Lower lobe of right lung (tissue), 2 donors: ENCODE data around the gene MINDY3. TPM values are rescaled to one million over a fixed set of nuclear protein-coding genes. Genes with fewer than 3 reads are reported as not detected.
A peak's percentile ranks its signal among the peaks of the same experiment; 100 is the strongest.

Experiments used
- ATAC-seq, 2 donors: fragments of 200-7000 bp; cut with Tn5 transposase; one replicate each; pipeline ENCODE4 v1.9.1; 2020 to 2022; ENCODE audit warnings: mild to moderate bottlenecking in 2 of 2, moderate library complexity in 2 of 2
- DNase-seq: peaks from one replicate; pipeline ENCODE4 v3.0.0-alpha.2; 2020
- H3K27ac ChIP-seq: fragments of 200-600 bp; one replicate; pipeline ENCODE4 v1.8.0; 2022
- H3K27me3 ChIP-seq: fragments of 200-600 bp; one replicate; pipeline ENCODE4 v1.8.0; 2022; ENCODE audit warnings: low read depth
- H3K36me3 ChIP-seq: fragments of 200-600 bp; one replicate; pipeline ENCODE4 v1.8.0; 2022; ENCODE audit warnings: mild to moderate bottlenecking
- H3K4me1 ChIP-seq: fragments of 200-600 bp; one replicate; pipeline ENCODE4 v1.8.0; 2022
- H3K4me3 ChIP-seq: fragments of 200-600 bp; one replicate; pipeline ENCODE4 v1.8.0; 2022; ENCODE audit warnings: mild to moderate bottlenecking
- H3K9me3 ChIP-seq: fragments of 200-600 bp; one replicate; pipeline ENCODE4 v1.8.0; 2022
- CTCF ChIP-seq: fragments of 200-600 bp; IDR thresholded peaks from one replicate; pipeline ENCODE4 v1.8.0; 2022; ENCODE audit warnings: antibody characterized with exemption, mild to moderate bottlenecking
- intact Hi-C: fragments of 100-400 bp; cut with DNase I; formaldehyde crosslinking; loops from one replicate; pipeline ENCODE4 v1.11.0; 2022
- total RNA-seq: library from RNA; stranded (reverse); fragmentation: NEBNext Ultra II Directional; extraction: Animal tissue kit (Norgen Biotek cat#: 25700); gene quantifications from one replicate; pipeline ENCODE4 v1.2.1, GENCODE V29; 2021
- donor health status: DM: no; HTN: yes; CAD: no; lungs with severe emphysema.

Gene MINDY3
- total RNA-seq, 1 donor from 2014 or later: 30.2 TPM

DNA sequence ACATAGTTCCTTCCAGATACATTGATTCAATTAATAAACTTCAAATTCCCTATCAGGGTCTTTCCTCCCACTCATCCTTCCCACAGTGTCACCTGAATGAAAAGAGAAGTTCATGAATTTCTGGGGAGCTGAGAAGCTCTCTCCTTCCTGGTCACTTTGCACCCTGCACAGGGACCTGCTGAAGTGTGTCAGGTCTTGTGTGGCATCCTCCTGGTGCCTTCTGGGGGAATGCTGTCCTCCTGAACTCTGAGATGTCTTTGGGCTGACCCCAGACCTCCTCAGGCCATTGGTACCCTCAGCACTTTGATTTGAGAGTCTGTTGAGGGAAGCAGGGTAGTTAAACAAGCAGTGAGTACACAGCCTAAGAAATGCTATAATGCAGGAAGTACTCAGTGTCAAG lies 101.0 kb downstream of the MINDY3 start:
- H3K9me3 ChIP-seq: no peaks in the 10 kb centered on the region
- H3K27me3 ChIP-seq: no peaks in the 10 kb centered on the region
- no peak for TF ChIP-seq CTCF
- ATAC-seq (no peak), DNase-seq (no peak)
- no peaks in the 10 kb centered on the region for H3K4me1 ChIP-seq
- no peak overlapping the region for H3K4me3 ChIP-seq
- H3K36me3 ChIP-seq: no peaks in the 10 kb centered on the region
- intact Hi-C loops: no loop called here
- no peak overlapping the region for H3K27ac ChIP-seq

GRCh38 chr10:15758618-15759017 lies 101.7 kb downstream of the MINDY3 start:
- no peaks in the 10 kb centered on the region for H3K36me3 ChIP-seq
- H3K27me3 ChIP-seq: no peaks in the 10 kb centered on the region
- H3K9me3 ChIP-seq: no peaks in the 10 kb centered on the region
- DNase-seq: no peak
- no peak overlapping the region for H3K27ac ChIP-seq
- no peak for TF ChIP-seq CTCF
- intact Hi-C loops: no loop called here
- H3K4me3 ChIP-seq: no peak overlapping the region
- no peaks in the 10 kb centered on the region for H3K4me1 ChIP-seq
- ATAC-seq: no peak

GRCh38 chr10:15754937-15755336 lies 105.4 kb downstream of the MINDY3 start:
- ATAC-seq: no peak

GRCh38 chr10:15751046-15751445 lies 109.3 kb downstream of the MINDY3 start:
- no peaks in the 10 kb centered on the region for H3K9me3 ChIP-seq
- intact Hi-C loops: no loop called here

More at GRCh38 chr10:15754937-15755336, 105.4 kb downstream of the MINDY3 start:
- no peaks in the 10 kb centered on the region for H3K4me1 ChIP-seq
- no peaks in the 10 kb centered on the region for H3K27me3 ChIP-seq
- intact Hi-C loops: no loop called here
- H3K36me3 ChIP-seq: no peaks in the 10 kb centered on the region
- TF ChIP-seq CTCF: no peak
- no peak overlapping the region for H3K27ac ChIP-seq
- no peak for DNase-seq
- H3K9me3 ChIP-seq: no peaks in the 10 kb centered on the region
- H3K4me3 ChIP-seq: no peak overlapping the region

DNA sequence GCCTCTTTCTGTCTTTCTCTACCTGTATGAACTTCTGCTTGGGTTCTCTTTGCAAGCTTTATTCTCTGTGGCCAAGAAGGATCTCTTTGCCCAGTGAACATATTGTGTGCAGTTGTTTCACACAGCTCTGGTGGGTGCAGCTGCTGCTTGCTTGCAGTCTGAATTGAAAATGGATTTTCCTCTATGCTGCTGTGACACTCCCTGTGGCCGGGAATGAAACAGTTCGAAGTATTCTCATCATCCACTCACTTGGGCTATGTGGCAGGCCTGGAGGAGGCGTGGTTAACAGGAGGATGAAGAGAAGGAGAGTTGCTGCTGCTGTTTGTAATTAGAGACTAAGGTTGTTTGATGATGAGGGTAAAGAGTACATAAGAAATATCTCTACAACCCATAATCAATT lies 112.2 kb downstream of the MINDY3 start:
- intact Hi-C loops: no loop called here
- Histone ChIP-seq H3K4me3 (no peak overlapping the region), H3K9me3 (no peaks in the 10 kb centered on the region), H3K27ac (no peak overlapping the region), H3K27me3 (no peaks in the 10 kb centered on the region), H3K36me3 (no peaks in the 10 kb centered on the region), H3K4me1 (no peaks in the 10 kb centered on the region)
- no peak for TF ChIP-seq CTCF
- ATAC-seq: peak in 1 of 2 donors; percentile 19
- no peak for DNase-seq

More at GRCh38 chr10:15751046-15751445, 109.3 kb downstream of the MINDY3 start:
- no peak for TF ChIP-seq CTCF
- no peak for ATAC-seq
- Histone ChIP-seq H3K27ac (no peak overlapping the region), H3K4me3 (no peak overlapping the region), H3K36me3 (no peaks in the 10 kb centered on the region), H3K4me1 (no peaks in the 10 kb centered on the region), H3K27me3 (no peaks in the 10 kb centered on the region)
- DNase-seq: no peak

DNA sequence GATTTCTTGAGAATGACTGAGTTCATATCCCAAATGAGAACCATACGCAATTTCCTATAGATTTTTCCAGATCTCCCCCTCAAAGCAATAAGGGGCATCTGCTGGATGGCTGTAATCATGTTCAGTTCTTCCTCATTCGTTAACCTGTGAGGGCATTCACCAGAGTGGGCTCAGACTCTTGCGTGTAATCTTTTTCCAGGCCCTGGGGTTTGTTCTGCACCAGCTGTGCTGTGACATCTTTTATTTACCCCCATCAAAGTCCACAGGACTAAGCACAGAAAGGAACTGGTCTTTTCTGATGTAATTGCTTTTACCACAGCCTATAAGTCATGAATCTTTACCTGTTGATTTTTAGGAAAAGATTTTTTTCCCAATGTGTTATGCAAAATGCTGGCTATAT lies 112.7 kb downstream of the MINDY3 start:
- H3K27me3 ChIP-seq: no peaks in the 10 kb centered on the region
- no peaks in the 10 kb centered on the region for H3K4me1 ChIP-seq
- no peaks in the 10 kb centered on the region for H3K9me3 ChIP-seq
- no peak overlapping the region for H3K27ac ChIP-seq
- TF ChIP-seq CTCF: no peak
- ATAC-seq (no peak), DNase-seq (no peak)
- intact Hi-C loops: no loop called here
- no peak overlapping the region for H3K4me3 ChIP-seq
- no peaks in the 10 kb centered on the region for H3K36me3 ChIP-seq
